HepG2 (cell line): ENCODE results near the gene LHFPL2.

Experiments
- ARNT2 ChIP-seq: sonication (generic); formaldehyde crosslinking; IDR thresholded peaks from 2 replicates; pipeline ENCODE4 v1.8.0; 2022; ENCODE audit warnings: mild to moderate bottlenecking, low read depth, missing genetic modification reagents, moderate library complexity
- NONO ChIP-seq, 2 experiments: fragments of 450-650 bp in 1 of 2; sonication (generic) in 1 of 2; formaldehyde crosslinking in 1 of 2; IDR thresholded peaks in 1 of 2; conservative IDR thresholded peaks in 1 of 2; 2 replicates each; pipeline versions ENCODE4 v1.6.1 to v1.8.0; 2017 to 2022; ENCODE audit warnings: mild to moderate bottlenecking in 1 of 2, missing genetic modification reagents in 1 of 2, moderate library complexity in 1 of 2
- NR2C2 ChIP-seq: sonication (generic); formaldehyde crosslinking; IDR thresholded peaks from 2 replicates; pipeline ENCODE4 v1.4.0; 2020; ENCODE audit warnings: missing genetic modification reagents, mild to moderate bottlenecking, moderate library complexity, borderline replicate concordance
- PHF8 ChIP-seq: sonication (generic); formaldehyde crosslinking; IDR thresholded peaks from 2 replicates; pipeline ENCODE4 v1.5.0; 2020; ENCODE audit warnings: missing genetic modification reagents
- POLR2A ChIP-seq, 2 experiments: IDR thresholded peaks; 2 replicates each; pipeline ENCODE4 v1.6.1; 2011; ENCODE audit warnings: low read depth in 2 of 2, low read length in 2 of 2, mild to moderate bottlenecking in 1 of 2, moderate library complexity in 1 of 2; ENCODE audit not compliant: insufficient read depth in 1 of 2
- POLR2AphosphoS5 ChIP-seq: IDR thresholded peaks from 2 replicates; pipeline ENCODE4 v1.6.1; 2012; ENCODE audit warnings: low read depth, low read length
- STAG1 ChIP-seq: sonication (generic); formaldehyde crosslinking; IDR thresholded peaks from 2 replicates; pipeline ENCODE4 v1.4.0; 2020; ENCODE audit warnings: missing genetic modification reagents
- STAT6 ChIP-seq: sonication (generic); formaldehyde crosslinking; IDR thresholded peaks from 2 replicates; pipeline ENCODE4 v1.4.0; 2020; ENCODE audit warnings: missing genetic modification reagents, mild to moderate bottlenecking, borderline replicate concordance
- ZNF335 ChIP-seq: sonication (generic); formaldehyde crosslinking; IDR thresholded peaks from 2 replicates; pipeline ENCODE4 v1.4.0; 2020; ENCODE audit warnings: missing genetic modification reagents
- TF ChIP-seq, protein P1 (sequence below): sonication (generic); formaldehyde crosslinking; IDR thresholded peaks from 2 replicates; pipeline ENCODE4 v1.5.0; 2020; ENCODE audit warnings: mild to moderate bottlenecking, missing genetic modification reagents, moderate library complexity

GRCh38 chr5:78567617-78568016, 81.0 kb downstream of the LHFPL2 start:
- TF ChIP-seq NONO (IDR thresholded peaks at IDR 0.05) (no peak), NONO (CRISPR knock-in tag; conservative IDR thresholded peaks at IDR 0.05) (no peak), NR2C2 (no peak), POLR2AphosphoS5 (no peak), ARNT2 (no peak), STAT6 (no peak), ZNF335 (CRISPR knock-in tag) (no peak), PHF8 (CRISPR knock-in tag) (no peak), STAG1 (CRISPR knock-in tag) (no peak), POLR2A (IDR thresholded peaks at IDR 0.05; ENCODE audit: insufficient read depth in 1 of 2, low read depth in 2 of 2, low read length in 2 of 2) (no peak)
- TF ChIP-seq, protein P1, sequence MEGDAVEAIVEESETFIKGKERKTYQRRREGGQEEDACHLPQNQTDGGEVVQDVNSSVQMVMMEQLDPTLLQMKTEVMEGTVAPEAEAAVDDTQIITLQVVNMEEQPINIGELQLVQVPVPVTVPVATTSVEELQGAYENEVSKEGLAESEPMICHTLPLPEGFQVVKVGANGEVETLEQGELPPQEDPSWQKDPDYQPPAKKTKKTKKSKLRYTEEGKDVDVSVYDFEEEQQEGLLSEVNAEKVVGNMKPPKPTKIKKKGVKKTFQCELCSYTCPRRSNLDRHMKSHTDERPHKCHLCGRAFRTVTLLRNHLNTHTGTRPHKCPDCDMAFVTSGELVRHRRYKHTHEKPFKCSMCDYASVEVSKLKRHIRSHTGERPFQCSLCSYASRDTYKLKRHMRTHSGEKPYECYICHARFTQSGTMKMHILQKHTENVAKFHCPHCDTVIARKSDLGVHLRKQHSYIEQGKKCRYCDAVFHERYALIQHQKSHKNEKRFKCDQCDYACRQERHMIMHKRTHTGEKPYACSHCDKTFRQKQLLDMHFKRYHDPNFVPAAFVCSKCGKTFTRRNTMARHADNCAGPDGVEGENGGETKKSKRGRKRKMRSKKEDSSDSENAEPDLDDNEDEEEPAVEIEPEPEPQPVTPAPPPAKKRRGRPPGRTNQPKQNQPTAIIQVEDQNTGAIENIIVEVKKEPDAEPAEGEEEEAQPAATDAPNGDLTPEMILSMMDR = no peak
